ENCODE data around the gene FAM81A. TPM values are rescaled to one million over a fixed set of nuclear protein-coding genes. Genes with fewer than 3 reads are reported as not detected.
"Not testable (repeated sequence)": the region's sequence is repeated elsewhere in the genome, so short reads cannot be mapped to it uniquely, and the experiment has no call there.

FAM81A gene
- total RNA-seq, 4 donors from 2014 or later: 1.6 to 2.8 TPM; not detected in 2

- WGBS, 2 donors: 26 to 31% methylated on average over 4 to 5 of the region's 5 CpGs
- H3K27me3 ChIP-seq: peaks cover 0 to 22% (median 0%) of the 10 kb centered on the region in 4 donors
- H3K27ac ChIP-seq: no peak overlapping the region
- no peak for DNase-seq
- TF ChIP-seq POLR2A (IDR thresholded peaks at IDR 0.05): no peak
- TF ChIP-seq, protein P1, sequence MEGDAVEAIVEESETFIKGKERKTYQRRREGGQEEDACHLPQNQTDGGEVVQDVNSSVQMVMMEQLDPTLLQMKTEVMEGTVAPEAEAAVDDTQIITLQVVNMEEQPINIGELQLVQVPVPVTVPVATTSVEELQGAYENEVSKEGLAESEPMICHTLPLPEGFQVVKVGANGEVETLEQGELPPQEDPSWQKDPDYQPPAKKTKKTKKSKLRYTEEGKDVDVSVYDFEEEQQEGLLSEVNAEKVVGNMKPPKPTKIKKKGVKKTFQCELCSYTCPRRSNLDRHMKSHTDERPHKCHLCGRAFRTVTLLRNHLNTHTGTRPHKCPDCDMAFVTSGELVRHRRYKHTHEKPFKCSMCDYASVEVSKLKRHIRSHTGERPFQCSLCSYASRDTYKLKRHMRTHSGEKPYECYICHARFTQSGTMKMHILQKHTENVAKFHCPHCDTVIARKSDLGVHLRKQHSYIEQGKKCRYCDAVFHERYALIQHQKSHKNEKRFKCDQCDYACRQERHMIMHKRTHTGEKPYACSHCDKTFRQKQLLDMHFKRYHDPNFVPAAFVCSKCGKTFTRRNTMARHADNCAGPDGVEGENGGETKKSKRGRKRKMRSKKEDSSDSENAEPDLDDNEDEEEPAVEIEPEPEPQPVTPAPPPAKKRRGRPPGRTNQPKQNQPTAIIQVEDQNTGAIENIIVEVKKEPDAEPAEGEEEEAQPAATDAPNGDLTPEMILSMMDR (IDR thresholded peaks at IDR 0.05): no peak
- peaks cover 0 to 10% (median 0%) of the 10 kb centered on the region in 3 donors for H3K4me1 ChIP-seq
- no peaks in the 10 kb centered on the region for H3K36me3 ChIP-seq
- no peak overlapping the region for H3K4me3 ChIP-seq
- intact Hi-C loops (cut with DNase I): no loop called here
- peaks cover 0 to 13% (median 0%) of the 10 kb centered on the region in 3 donors for H3K9me3 ChIP-seq
Measured at GRCh38 chr15:59424616-59425015, 13.4 kb upstream of the FAM81A start.

GRCh38 chr15:59428898-59429297, 9.1 kb upstream of the FAM81A start:
- DNase-seq; H3K4me1 ChIP-seq; H3K4me3 ChIP-seq; H3K27ac ChIP-seq; intact Hi-C loops (cut with DNase I); H3K36me3 ChIP-seq: not testable (repeated sequence)
- H3K9me3 ChIP-seq: peaks cover 0 to 13% (median 0%) of the 10 kb centered on the region in 3 donors
- peaks cover 0 to 12% (median 0%) of the 10 kb centered on the region in 4 donors for H3K27me3 ChIP-seq
- 42 to 75% methylated on average over 3 of the region's 3 CpGs for WGBS, 2 donors

- intact Hi-C loops (cut with DNase I): no loop called here
- no peak overlapping the region for H3K27ac ChIP-seq
- no peak for DNase-seq
- TF ChIP-seq POLR2A (IDR thresholded peaks at IDR 0.05): no peak
- TF ChIP-seq, protein P1 (IDR thresholded peaks at IDR 0.05): no peak
- peaks cover 5 to 9% (median 8%) of the 10 kb centered on the region in 3 donors for H3K4me1 ChIP-seq
- H3K9me3 ChIP-seq: peaks cover 0 to 13% (median 0%) of the 10 kb centered on the region in 3 donors
- 90 to 95% methylated on average over 1 of the region's 1 CpG for WGBS, 2 donors
- no peak overlapping the region for H3K4me3 ChIP-seq
- H3K36me3 ChIP-seq: no peaks in the 10 kb centered on the region
- H3K27me3 ChIP-seq: peaks cover 0 to 34% (median 0%) of the 10 kb centered on the region in 4 donors
Measured at GRCh38 chr15:59432389-59432788, 5.6 kb upstream of the FAM81A start.

DNA sequence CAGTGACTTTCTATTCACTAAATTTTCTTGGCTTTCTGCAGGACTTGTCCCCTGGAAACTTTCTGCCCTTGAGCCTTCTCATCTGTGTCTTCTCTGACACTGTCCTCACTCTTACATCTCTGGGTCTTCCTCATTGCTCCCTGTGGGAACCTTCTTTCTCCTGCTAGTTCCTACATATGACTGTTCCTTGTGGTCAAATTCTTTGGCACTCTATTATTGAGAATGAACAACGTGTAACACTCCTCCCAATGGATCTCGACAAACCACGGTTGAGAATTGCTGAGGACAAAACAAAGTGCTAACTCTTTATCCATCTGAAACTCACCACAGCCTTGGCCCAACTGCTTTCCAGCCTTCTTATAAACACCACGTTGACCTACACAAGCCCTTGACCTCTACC, 3.5 kb upstream of the FAM81A start:
- Histone ChIP-seq H3K36me3 (no peaks in the 10 kb centered on the region), H3K9me3 (no peaks in the 10 kb centered on the region), H3K4me3 (no peak overlapping the region), H3K4me1 (peaks cover 12 to 22% (median 13%) of the 10 kb centered on the region in 3 donors), H3K27ac (no peak overlapping the region), H3K27me3 (peaks cover 0 to 43% (median 0%) of the 10 kb centered on the region in 4 donors)
- intact Hi-C loops (cut with DNase I): no loop called here
- DNase-seq: no peak
- TF ChIP-seq POLR2A (IDR thresholded peaks at IDR 0.05): no peak
- TF ChIP-seq, protein P1 (IDR thresholded peaks at IDR 0.05): no peak
- 74 to 75% methylated on average over 4 of the region's 4 CpGs for WGBS, 2 donors

DNA sequence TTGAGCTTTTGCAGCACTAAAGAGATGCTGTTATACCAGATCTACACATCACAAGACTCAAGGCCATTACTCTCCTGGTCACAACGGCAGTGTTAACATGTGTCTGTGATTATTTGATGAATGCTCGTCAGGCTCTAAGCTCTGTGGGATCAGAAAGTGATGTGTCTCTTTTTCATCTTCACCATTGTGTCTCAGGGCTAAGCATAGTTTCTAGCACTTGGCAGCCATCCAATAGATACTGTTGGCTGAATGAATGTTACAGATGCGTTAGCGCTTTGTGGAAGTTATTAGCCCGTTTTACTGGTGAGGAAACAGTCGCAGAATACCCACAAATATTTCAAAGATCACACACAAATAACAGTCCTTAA, 1.2 kb upstream of the FAM81A start:
- peaks cover 12 to 22% (median 13%) of the 10 kb centered on the region in 3 donors for H3K4me1 ChIP-seq
- H3K27ac ChIP-seq: no peak overlapping the region
- DNase-seq: no peak
- H3K36me3 ChIP-seq: no peaks in the 10 kb centered on the region
- no peak for TF ChIP-seq POLR2A (IDR thresholded peaks at IDR 0.05)
- TF ChIP-seq, protein P1 (IDR thresholded peaks at IDR 0.05): no peak
- H3K4me3 ChIP-seq: peak overlapping the region in 3 of 4 donors; percentile 47 to 71 (median 51)
- peaks cover 0 to 43% (median 0%) of the 10 kb centered on the region in 4 donors for H3K27me3 ChIP-seq
- intact Hi-C loops (cut with DNase I): no loop called here
- 12 to 19% methylated on average over 6 of the region's 6 CpGs for WGBS, 2 donors
- no peaks in the 10 kb centered on the region for H3K9me3 ChIP-seq
